ENCODE data around the gene TBR1.

Gene TBR1

DNA sequence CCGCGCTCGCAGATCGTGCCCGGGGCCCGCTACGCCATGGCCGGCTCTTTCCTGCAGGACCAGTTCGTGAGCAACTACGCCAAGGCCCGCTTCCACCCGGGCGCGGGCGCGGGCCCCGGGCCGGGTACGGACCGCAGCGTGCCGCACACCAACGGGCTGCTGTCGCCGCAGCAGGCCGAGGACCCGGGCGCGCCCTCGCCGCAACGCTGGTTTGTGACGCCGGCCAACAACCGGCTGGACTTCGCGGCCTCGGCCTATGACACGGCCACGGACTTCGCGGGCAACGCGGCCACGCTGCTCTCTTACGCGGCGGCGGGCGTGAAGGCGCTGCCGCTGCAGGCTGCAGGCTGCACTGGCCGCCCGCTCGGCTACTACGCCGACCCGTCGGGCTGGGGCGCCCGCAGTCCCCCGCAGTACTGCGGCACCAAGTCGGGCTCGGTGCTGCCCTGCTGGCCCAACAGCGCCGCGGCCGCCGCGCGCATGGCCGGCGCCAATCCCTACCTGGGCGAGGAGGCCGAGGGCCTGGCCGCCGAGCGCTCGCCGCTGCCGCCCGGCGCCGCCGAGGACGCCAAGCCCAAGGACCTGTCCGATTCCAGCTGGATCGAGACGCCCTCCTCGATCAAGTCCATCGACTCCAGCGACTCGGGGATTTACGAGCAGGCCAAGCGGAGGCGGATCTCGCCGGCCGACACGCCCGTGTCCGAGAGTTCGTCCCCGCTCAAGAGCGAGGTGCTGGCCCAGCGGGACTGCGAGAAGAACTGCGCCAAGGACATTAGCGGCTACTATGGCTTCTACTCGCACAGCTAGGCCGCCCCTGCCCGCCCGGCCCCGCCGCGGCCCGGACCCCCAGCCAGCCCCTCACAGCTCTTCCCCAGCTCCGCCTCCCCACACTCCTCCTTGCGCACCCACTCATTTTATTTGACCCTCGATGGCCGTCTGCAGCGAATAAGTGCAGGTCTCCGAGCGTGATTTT, 7.6 kb downstream of the TBR1 start:
- TF ChIP-seq, protein P1, sequence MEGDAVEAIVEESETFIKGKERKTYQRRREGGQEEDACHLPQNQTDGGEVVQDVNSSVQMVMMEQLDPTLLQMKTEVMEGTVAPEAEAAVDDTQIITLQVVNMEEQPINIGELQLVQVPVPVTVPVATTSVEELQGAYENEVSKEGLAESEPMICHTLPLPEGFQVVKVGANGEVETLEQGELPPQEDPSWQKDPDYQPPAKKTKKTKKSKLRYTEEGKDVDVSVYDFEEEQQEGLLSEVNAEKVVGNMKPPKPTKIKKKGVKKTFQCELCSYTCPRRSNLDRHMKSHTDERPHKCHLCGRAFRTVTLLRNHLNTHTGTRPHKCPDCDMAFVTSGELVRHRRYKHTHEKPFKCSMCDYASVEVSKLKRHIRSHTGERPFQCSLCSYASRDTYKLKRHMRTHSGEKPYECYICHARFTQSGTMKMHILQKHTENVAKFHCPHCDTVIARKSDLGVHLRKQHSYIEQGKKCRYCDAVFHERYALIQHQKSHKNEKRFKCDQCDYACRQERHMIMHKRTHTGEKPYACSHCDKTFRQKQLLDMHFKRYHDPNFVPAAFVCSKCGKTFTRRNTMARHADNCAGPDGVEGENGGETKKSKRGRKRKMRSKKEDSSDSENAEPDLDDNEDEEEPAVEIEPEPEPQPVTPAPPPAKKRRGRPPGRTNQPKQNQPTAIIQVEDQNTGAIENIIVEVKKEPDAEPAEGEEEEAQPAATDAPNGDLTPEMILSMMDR (IDR thresholded peaks at IDR 0.05; ENCODE audit: insufficient read depth, low read depth, low read length, missing control alignments): no peak
- DNase-seq (ENCODE audit: low read depth): no peak
- no peak overlapping the region for H3K4me3 ChIP-seq (ENCODE audit: low read depth, low read length)

DNA sequence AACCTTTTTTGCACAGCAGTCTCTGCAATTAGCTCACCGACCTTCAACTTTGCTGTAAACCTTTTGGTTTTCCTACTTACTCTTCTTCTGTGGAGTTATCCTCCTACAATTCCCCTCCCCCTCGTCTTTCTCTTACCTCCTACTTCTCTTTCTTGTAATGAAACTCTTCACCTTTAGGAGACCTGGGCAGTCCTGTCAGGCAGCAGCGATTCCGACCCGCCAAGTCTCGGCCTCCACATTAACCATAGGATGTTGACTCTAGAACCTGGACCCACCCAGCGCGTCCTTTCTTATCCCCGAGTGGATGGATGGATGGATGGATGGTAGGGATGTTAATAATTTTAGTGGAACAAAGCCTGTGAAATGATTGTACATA, 8.3 kb downstream of the TBR1 start:
- no peak for DNase-seq (ENCODE audit: low read depth)
- H3K4me3 ChIP-seq (ENCODE audit: low read depth, low read length): no peak overlapping the region
- TF ChIP-seq, protein P1 (IDR thresholded peaks at IDR 0.05; ENCODE audit: insufficient read depth, low read depth, low read length, missing control alignments): no peak

DNA sequence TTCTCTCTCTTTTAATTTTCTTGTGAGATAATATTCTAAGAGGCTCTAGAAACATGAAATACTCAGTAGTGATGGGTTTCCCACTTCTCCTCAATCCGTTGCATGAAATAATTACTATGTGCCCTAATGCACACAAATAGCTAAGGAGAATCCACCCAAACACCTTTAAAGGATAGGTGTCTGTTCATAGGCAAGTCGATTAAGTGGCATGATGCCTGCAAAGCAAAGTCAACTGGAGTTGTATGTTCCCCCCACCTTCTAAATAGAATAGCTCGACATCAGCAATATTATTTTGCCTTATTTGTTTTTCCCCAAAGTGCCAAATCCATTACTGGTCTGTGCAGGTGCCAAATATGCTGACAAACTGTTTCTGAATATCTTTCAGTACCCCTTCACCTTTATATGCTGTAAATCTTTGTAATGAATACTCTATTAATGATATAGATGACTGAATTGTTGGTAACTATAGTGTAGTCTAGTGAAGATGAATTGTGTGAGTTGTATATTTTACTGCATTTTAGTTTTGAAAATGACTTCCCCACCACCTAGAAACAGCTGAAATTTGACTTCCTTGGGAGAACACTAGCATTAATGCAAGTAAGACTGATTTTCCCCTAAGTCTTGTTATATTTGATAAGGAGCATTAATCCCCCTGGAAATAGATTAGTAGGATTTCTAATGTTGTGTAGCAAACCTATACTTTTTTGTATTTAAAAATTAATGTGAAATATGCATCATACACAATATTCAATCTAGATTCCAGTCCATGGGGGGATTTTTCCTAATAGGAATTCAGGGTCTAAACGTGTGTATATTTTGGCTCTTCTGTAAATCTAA, 9.0 kb downstream of the TBR1 start:
- TF ChIP-seq, protein P1 (IDR thresholded peaks at IDR 0.05; ENCODE audit: insufficient read depth, low read depth, low read length, missing control alignments): no peak
- no peak for DNase-seq (ENCODE audit: low read depth)
- H3K4me3 ChIP-seq (ENCODE audit: low read depth, low read length): no peak overlapping the region

DNA sequence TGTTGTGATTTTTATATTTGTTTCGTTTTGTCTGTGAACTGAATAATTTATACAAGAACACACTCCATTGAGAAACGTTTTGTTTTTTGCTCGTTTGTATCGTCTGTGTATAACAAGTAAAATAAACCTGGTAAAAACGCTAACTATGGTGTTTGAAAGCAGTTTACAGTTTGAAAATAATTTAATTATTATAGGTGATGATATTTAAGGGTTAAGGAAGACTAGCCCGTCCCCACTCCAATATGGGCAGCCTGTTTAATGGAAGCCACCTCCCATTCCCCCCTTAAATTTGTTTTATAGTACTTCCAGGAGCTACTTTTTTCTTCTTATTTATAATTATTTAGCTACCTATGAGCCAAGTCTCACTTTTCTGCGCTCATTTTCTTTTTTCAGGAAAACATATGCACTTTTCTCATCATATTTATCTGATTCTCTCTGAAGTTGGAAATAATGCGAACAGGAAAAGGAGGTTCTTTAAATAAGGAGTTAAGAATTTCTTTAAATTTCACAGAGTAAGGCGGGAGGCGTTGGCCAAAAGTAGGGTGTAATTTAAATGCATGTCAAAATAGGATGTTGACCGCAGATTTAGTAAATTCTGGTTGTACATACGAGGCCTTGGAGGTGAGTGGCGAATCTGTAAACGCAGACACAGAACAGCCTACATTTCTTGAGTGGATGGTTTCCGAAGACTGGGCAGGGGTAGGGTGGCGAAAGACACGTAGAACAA, 9.8 kb downstream of the TBR1 start:
- TF ChIP-seq, protein P1 (IDR thresholded peaks at IDR 0.05; ENCODE audit: insufficient read depth, low read depth, low read length, missing control alignments): no peak
- no peak for DNase-seq (ENCODE audit: low read depth)
- no peak overlapping the region for H3K4me3 ChIP-seq (ENCODE audit: low read depth, low read length)

DNA sequence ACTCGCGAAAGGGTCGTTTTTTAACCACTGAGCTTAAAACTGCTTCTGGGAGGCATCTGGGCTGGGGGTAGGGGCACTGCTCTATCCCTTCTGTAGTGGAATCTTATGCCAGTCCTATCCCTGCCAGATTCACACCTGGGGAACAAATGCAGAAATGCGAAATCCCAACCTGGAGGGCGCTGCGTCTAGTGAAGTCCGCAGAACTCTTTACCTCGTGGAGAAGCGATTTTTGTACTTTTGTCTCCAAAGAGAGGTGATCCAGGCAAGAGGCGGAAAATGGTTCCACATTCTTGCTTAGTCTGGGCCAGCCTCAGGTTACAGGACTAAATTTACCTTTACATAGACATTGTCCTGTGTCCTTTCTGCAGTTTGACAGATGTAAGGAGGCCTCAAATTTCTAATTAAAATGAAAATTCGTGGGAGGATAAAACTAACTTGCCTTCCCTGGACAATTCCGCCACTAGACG, 10.4 kb downstream of the TBR1 start:
- DNase-seq (ENCODE audit: low read depth): no peak
- no peak overlapping the region for H3K4me3 ChIP-seq (ENCODE audit: low read depth, low read length)
- TF ChIP-seq, protein P1 (IDR thresholded peaks at IDR 0.05; ENCODE audit: insufficient read depth, low read depth, low read length, missing control alignments): peak; percentile 6

DNA sequence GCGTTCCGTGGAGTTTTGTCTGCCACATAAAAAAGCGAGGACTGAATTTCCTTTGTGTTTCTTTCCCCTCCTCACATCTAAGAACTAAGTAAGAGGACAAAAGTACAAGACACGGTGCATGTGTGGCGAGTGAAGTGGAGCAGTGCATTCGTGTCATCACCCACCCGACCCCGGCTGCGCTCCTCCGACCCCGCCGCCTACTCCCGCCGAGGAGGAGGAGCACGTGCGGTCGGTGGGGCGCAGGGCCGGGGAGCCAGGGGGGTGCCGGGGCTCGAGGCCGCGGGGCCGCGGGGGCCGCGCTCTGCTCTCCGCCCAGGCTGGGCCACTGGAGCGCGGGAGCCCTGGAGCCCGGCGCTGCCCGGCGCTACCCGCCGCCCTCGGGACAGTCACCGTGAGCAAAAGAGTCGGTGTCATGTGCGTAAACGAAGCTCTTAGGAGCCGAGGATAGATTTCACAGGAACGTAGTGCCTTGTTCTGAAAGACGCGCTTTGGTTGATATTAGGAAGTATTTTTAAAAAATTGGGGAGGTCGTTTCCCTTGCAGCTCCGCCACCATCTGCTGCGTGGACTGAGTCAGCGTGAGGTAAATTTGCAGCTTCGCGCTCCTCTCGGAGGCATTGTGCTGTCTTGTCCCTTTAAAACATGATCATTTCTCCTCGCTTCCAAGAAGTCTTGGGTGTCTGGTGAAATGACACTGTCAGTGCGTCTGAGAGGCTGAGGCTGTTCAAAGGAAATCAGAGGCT, 11.0 kb downstream of the TBR1 start:
- H3K4me3 ChIP-seq (ENCODE audit: low read depth, low read length): no peak overlapping the region
- no peak for DNase-seq (ENCODE audit: low read depth)
- TF ChIP-seq, protein P1 (IDR thresholded peaks at IDR 0.05; ENCODE audit: insufficient read depth, low read depth, low read length, missing control alignments): no peak

Data from GM12865 (cell line).